HG02981 (cell line): ENCODE results near the gene NOTCH4.
"Not testable (repeated sequence)": the region's sequence is repeated elsewhere in the genome, so short reads cannot be mapped to it uniquely, and the experiment has no call there.

Experiments
- ATAC-seq: cut with Tn5 transposase; IDR thresholded peaks from one replicate; pipeline ENCODE4 v1.9.1; 2021; ENCODE audit warnings: mild to moderate bottlenecking, moderate library complexity; ENCODE audit not compliant: unreplicated experiment

NOTCH4 gene

GRCh38 chr6:32223258-32224235 lies at the start of gene NOTCH4:
NOTCH4 (minus strand) TSS chr6:32224067; CDS start chr6:32223928, 139 bp downstream.
- ATAC-seq, result no peak

DNA sequence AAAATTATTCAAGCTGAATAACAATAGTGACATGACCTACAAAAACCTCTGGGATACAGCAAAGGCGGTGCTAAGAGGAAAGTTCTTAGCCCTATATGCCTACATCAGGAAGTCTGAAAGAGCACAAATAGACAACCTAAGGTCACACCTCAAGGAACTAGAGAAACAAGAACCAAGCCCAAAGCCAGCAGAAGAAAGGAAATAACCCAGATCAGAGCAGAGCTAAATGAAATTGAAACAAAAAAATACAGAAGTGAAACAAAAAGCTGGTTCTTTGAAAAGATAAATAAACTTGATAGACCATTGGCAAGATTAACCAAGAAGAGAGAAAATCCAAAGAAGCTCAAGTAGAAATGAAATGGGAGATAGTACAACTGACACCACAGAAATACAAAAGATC lies 47.6 kb upstream of the NOTCH4 start:
- ATAC-seq, result no peak

- ATAC-seq, result not testable (repeated sequence)
These were observed 44.6 kb upstream of the NOTCH4 start for GRCh38 chr6:32268459-32268858.

DNA sequence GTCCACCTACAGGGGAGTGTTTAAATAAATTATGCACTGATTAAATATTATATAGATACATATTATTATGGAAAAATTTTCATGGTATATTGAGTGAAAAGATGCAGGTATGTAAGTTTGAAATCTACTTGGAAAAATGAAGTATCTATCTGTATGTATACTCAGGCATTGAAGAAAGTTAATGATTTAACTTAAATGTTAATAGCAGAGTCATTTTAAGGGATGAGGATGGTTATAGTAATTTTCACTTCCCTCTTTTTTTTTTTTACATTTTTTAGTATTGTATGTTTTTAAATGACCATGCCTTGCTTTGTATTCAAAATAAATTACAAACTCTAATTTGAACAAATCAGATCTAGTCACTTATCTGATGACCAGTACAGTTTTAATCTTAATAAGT lies 43.2 kb upstream of the NOTCH4 start:
- ATAC-seq, result no peak

DNA sequence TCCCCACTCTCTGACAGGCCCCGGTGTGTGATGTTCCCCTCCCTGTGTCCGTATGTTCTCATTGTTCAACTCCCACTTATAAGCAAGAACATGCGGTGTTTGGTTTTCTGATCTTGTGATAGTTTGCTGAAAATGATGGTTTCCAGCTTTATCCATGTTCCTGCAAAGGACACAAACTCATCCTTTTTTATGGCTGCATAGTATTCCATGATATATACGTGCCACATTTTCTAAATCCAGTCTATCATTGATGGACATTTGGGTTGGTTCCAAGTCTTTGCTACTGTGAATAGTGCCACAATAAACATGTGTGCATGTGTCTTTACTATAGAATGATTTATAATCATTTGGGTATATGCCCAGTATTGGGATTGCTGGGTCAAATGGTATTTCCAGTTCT lies 33.4 kb upstream of the NOTCH4 start:
- not testable (repeated sequence) for ATAC-seq

GRCh38 chr6:32255199-32256153 lies 31.6 kb upstream of the NOTCH4 start:
- ATAC-seq, result peak; percentile 75

GRCh38 chr6:32254761-32255198 lies 30.9 kb upstream of the NOTCH4 start:
- no peak for ATAC-seq

DNA sequence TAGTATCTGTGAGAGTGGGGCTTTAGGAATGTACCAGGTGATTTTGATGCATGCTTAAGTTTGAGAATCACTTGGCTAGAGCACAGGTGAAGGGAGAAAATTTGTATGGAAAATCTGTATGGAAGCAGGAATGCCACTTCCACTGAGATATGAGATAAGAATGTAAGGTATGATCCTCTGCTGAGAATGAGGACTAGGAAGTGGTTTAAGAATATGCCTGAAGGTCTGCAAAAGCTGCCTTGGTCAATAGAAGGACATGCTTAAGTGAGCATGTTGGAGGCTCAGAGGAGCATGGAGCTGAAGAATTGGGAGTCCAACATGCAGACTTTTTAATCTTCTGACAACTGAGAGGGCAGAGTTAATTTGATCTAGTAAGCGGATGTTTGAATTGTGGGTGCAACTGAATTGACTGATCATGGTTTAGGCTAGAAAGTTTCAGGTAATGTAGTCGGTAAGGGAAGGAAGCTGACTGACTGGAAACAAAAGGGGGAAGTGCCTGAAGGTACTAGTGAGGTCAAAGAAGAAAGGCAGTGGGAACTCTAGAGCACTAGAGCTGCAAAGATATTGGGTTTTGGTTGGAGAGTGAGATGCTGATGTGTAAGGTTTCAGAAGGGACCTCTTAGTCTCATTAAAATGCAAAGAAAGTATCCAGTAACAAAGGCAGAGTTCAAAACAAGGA lies 28.6 kb upstream of the NOTCH4 start:
- ATAC-seq, result no peak

DNA sequence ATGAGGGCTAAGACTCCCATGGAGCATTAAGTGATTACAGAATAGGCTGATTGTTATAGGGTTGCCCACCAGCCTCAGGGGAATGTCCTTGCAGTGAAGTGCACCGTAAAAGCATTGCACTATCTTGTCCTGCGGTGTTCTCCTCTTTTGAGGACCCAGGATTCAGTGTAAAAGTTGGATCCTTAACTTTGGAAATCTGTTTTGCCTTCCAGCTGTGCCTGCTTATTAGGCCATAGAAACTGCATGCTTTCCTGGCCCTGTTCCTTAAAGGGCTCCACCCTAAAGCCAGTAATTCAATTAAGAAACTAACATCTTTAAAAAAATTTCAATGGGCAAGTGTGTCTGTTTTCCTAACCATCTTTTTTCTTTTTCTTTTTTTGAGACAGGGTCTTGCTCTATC lies 25.4 kb upstream of the NOTCH4 start:
- ATAC-seq, result no peak

- no peak for ATAC-seq
These were observed 23.5 kb upstream of the NOTCH4 start for GRCh38 chr6:32247401-32247800.

- ATAC-seq, result no peak
These were observed 21.1 kb upstream of the NOTCH4 start for GRCh38 chr6:32244946-32245398.

DNA sequence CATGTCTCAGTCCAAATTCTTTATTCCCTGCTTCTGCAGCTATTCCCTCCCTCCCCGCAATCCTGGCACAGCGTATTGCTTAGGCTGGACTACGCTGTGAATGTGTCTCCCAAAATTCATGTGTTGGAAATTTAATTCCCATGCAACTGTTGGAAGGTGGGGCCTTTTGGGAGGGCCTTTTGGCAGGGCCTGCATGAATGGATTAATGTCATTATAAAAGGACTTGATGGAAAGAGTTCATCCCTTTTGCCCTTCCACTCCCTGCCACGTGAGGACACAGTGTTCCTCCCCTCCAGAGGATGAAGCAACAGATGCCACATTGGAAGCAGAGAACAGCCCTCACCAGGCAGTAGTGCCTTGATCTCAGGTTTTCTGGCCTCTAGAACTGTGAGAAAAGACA lies 20.4 kb upstream of the NOTCH4 start:
- ATAC-seq, result no peak

DNA sequence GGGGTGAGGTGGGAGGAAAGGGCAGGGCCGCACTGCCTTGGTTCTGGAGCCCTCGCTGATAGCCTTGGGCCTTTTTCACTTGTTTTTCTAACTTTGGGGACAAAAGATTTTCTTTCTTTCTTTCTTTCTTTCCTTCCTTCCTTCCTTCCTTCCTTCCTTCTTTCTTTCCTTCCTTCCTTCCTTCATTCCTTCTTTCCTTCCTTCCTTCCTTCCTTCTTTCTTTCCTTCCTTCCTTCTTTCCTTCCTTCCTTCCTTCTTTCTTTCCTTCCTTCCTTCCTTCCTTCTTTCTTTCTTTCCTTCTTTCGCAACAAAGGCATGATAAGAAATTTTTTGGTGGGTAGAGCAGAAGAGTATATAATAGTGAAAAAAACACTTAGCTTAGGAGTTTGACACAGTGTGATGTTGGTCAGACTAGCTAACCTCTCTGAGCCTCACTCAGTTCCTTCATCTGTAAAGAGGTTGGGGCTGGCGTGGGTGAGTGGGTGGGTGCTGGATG lies 18.5 kb upstream of the NOTCH4 start:
- ATAC-seq, result not testable (repeated sequence)

- no peak for ATAC-seq
These were observed 16.8 kb upstream of the NOTCH4 start for GRCh38 chr6:32240686-32241085.

GRCh38 chr6:32239462-32239861 lies 15.6 kb upstream of the NOTCH4 start:
- ATAC-seq, result no peak

- ATAC-seq, result no peak
These were observed 11.1 kb upstream of the NOTCH4 start for GRCh38 chr6:32234934-32235333.

DNA sequence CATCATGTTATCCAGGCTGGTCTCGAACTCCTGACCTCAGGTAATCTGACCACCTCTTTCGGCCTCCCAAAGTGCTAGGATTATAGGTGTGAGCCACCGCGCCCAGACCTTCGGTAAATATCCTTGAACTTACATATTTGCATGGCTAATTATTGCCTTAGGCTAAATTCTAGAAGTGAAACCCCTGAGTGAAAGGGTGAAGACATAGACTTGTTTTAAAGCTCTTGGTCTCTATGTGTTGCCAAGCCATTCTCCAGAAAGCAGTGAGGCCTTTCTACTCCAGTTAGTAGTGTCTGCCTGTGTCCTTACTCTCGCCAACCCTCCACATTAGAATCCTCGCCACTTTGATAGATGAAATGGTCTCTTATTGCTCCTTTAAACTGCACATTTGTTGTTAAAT lies 2.6 kb upstream of the NOTCH4 start:
- ATAC-seq, result no peak

DNA sequence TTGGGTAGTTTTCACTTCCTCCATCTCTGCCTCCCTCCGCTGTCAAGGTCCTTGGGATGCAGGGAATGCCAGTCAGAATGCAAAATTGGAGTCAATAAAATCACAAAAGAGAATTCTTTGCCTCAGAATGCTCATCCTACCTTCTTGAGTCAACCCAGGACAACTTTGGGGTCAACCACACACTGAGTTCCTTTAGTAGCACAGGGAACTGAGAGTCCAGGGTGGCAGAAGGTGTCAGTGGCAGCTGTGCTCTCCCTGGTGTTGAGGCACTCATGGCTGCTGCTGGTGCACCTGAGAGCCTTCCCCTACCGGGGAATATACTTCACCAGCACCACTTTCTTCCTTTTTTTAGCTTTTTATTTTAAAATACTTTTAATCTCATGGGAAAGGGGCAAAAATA lies 829 bp upstream of the NOTCH4 start:
- no peak for ATAC-seq

GRCh38 chr6:32222333-32223230 lies 1.3 kb downstream of the NOTCH4 start:
- ATAC-seq, result no peak

DNA sequence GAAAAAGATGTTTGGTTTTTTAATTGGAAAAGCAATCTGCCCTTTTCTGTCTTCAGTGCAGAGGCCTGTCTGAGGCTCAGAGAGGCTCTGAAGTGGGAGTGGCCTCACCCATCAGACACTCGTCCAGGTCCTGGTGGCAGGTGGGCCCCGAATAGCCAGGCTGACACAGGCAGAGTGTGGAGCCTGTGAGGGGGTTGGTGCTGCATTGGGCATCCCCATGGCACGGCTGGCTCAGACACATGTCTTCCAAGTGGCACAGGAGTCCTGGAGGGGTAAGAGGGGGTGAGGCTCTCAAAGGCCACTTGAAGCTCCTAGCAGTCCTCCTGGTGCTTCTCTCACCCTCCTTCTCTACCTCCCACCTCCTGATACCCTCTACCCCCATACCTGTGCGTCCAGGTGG lies 3.8 kb downstream of the NOTCH4 start:
- ATAC-seq, result no peak
